ENCODE results near the gene TTC22.
"Not testable (repeated sequence)": the region's sequence is repeated elsewhere in the genome, so short reads cannot be mapped to it uniquely, and the experiment has no call there.

The TTC22 gene

DNA sequence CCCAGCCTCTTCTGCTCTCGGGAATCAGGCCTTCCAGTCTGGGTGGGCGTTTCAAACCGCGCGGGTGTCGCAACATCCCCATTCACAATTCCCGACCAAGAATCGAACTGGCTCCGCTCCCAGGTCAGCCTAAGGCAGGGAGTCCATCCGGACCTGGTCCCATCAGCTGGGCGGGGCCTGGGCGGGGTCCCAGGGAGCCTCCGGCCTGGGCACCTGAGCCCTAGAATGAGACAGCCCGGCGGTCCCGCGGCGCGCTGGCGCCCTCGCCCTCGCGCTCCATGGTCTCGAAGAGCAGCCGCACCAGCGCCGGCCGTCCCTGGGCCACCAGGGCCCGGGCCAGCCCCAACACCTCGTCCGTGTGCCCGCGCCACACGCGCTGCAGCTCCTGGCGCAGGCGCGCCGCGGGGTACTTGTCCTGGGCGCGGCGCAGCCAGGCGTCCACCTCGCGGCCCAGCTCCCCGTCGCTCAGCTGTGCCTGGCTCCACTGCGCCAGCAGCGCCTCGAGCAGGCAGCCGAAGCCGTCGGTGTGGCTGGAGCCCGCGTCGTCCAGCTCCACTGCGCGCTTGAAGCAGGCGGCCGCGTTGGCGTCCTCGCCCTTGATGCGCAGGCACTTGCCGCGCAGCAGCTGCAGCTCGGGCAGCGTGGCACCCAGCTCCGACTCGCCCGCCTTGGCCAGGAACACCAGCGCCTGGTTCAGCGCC is 19.9 kb downstream of the TTC22 start:
- no peak for DNase-seq

DNA sequence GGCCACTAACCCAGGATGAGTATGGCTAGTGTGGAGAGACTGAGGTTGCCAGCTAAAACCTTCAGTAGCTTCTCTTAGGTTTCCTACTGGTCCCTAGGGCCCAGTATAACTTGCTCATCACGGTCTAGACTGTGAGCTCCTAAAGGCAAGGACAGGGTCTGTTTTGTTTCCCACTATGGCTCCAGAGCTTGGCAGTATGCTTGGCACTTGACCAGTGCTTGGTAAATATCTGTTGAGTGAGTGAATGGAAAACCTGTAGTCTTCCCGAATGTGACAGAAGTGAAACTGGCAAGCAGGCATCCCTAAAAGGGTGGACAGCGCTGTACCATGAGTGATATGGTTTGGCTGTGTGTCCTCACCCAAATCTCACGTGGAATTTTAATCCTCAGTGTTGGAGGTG is 23.7 kb downstream of the TTC22 start:
- no peak for DNase-seq

DNA sequence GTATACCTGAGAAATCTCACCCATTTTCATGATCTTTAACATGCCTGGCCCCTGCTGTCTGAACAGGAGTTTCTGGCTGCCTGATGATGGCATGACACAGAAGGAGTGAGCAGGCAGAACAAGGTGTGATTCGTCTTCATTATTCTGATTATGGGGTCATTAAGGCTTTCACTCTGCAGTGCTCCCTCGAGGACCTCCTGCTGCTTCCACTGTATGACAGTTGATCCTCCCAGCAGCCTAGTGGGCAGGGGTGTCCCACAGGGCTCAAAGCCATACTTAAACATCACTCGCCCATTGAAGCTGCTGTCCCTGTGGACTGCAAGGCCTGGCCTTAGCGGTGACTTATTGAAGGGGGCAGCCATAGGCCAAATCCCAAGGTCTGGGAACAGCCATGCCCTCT is 24.1 kb downstream of the TTC22 start:
- DNase-seq: no peak

DNA sequence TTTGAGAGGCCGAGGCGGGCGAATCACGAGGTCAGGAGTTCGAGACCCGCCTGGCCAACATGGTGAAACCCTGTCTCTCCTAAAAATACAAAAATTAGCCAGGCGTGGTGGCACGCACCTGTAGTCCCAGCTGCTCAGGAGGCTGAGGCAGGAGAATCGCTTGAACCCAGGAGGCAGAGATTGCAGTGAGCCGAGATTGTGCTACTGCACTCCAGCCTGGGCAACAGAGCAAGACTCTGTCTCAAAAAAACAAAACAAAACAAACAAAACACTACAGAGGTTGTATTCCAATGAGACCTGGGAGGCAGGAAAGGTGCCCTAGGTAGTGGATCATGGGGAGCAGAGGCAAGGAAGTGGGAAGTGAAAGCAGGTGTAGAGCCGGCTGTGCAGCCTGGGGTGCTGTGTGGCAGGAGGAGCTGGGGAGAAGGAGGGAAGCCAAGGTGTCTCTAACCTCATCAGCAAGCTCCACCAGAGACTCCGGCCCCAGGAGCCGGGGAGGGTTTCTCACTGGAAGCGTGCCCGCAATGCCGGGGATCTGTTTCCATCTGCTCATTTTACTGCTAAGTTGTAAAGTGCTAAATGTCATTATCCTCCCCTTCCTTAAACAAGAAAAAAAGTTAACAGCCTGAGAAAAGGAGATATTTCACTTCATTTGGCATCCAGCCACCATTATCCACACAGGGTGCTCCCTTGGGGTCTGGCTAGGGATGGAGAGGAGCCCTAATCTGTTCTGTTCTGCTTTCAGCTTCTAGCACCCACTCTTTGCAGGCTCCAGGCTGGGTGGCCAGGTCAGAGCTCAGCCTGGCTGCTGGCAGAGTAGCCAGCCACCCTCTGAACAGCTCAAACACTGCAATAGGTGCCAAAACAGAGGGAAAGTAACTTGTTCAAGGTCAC is 25.0 kb downstream of the TTC22 start:
- not testable (repeated sequence) for DNase-seq

DNA sequence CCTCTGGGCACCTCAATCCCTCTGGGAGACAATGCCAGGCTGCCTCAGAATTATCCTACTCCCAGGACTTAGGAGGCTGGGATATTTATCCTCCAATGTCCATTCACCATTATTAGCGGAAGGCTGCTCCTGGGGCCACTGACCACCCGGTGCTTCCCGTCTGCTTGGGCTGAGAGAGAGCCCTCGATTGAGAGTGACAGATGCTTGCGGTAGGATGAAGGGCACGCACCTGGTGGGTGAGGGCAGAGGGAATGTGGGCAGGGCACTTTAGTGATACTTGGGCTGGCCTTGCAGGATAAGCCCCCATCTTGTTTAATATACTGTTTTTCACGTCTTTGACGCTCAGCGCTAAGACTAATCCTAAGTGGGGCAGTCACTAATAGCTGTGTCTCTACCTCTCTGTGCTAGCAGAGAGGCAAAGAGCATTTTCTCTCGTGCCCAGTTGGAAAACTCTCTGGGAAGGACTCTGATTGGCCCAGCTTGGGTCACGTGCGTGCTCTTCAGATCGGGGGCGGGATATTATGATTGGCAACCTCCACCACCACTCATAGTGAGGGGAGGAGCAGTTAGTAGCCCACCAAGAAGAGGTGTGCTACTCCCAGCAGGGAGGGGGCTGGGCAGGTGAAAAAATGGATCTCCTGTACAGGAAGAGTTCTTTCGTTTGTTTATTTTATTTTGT is 26.2 kb downstream of the TTC22 start:
- no peak for DNase-seq

DNA sequence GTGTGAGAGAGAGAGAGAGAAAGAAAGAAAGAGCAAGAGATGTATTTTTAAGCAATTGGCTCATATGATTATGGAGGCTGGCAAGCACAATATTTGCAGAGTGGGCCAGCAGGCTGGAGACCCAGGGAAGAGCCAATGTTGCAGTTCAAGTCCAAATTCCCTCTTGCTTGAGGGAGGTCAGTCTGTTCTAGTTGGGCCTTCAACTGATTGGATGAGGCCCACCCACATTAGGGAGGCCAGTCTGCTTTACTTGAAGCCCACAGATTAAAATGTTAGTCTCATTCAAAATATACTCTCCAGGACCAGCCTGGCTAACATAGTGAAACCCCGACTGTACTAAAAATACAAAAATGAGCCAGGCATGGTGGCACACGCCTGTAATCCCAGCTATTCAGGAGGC is 28.2 kb downstream of the TTC22 start:
- DNase-seq: no peak

DNA sequence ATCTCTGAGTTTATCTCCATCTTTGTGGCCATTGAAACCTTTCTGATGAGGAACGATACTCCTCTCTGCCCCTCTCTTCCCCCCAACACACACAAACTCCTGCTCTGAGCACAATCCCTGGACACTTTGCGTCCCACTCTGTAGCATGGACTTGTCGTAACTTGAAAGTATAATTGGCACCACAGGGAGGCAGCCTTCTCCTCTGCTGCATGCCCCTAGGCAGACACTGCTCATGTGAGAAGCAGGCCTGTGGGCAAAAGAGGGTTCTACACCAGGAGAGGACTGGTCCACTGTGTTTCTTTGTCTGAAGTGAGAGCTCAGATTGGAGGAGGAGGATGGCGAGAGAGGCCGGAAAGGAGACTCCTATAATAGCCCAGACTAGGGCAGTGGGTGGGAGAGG is 33.0 kb downstream of the TTC22 start:
- no peak for DNase-seq

DNA sequence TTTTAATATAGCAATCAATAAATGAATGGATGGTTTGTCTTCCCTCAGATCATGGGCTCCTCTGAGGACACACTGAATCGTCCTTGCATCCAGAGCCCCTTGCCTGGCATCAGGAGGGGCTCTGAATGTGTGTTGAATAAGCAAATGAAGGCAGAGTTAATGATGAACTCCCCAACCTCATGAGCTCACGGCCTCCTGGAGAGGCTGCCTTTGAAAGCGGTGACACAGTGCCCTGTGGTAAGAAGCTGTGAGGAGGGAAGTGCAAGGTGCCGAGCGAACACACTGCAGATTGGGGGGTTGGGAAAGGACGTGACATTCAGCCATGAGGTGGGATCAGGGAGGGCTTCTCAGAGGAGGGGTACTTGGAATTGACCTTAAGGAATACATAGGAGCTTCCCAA is 33.6 kb downstream of the TTC22 start:
- DNase-seq: peak; percentile 21

DNA sequence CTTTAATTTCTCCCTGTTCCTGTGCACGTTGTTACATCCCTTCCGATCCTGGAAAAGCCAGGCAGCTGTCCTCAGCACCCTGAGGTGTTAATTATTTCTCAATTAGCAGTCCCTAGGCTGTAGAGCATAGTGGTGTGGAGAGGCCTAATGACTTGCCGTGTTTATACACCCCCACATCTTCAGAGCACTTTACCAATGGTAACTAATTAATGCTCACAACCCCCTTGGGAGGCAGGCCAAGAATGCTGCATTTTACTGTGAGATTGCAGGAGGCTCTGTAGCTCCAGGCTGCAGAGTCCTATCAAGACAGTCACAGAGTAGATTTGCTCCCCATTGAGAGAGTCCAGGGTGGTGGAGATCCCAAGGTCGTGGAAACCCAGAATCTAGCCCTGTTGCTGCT is 34.4 kb downstream of the TTC22 start:
- no peak for DNase-seq

DNA sequence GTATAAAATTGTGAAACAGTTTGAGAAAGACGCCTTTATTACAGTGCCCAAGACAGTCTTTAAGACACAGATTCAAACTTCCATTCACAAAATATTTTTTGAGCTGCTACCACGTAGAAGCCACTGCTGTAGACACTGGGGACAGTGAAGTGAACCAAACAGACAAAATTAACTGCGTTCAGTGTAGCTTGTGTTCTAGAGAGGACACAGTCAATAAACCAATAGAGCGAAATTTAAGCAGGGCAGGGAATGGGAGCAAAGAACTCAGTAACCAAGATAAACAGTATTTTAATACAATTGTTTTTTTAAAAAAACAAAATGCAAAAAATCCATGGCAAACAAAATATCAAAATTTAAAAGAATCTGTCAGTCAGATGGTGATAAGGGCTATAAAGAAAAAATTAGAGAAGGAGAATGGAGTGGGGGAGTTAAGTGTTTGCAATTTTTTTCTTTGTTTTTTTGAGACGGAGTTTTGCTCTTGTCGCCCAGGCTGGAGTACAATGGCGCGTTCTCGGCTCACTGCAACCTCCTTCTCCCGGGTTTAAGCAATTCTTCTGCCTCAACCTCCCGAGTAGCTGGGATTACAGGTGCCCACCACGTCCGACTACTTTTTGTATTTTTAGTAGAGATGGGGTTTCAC is 36.1 kb downstream of the TTC22 start:
- DNase-seq: no peak

DNA sequence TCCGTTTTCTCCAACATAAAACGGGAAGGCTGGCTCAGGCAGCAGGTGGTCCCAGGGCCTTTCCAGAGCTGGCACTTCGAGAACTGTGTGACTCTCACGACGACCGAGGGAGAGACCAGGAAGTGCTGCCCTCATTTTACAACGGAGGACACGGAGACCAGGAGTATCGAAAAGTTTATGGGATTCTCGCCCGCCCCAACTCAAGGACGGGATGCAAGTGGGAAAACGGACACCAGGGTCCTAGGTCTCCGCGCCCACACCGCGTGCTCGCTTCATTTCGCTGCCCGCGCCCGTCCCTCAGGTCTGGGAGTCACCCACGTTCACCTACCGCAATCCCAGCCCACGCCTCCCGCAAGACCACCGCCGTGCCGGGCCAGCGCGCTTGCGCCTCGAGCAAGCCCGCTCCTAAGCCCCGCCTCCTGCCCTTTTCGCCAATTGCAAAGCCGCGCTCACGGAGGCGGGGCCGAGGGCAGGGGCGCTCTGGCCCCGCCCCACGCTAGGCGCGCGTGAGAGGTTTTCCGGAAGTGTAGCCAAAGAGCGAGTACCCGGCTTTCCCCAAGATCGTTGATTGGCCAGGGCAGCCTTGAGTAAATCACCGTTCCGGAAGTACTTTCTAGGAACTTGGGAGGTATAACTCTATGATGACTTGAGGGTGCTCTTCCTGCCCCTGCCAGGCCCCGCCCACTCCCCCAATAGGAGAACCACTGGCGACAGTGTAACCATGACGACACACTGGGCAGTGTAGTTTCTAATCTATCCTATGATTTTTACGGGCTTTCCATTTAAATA is 36.8 kb downstream of the TTC22 start, which contains the start of gene PARS2:
TSS of gene PARS2 (minus strand) at position 391 of the 789 bp plus-strand sequence. CDS start 5,362 bp downstream, outside the sequence.
- peak; percentile 94 for DNase-seq

DNA sequence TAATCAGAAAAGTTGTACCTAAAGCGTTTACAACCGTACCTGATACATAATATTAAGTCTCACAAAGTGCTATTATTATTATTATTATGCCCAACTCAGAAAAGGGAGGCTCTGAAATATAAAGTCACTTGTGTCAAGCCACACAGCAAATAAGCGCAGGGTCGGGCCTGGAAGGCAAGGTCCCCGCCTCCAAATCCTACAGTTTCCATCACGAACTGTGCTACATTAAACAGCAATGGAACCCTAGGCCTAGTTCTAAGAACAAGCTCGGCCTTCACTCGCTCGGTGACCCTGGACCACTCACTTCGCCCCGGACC is 37.3 kb downstream of the TTC22 start:
- DNase-seq: no peak

DNA sequence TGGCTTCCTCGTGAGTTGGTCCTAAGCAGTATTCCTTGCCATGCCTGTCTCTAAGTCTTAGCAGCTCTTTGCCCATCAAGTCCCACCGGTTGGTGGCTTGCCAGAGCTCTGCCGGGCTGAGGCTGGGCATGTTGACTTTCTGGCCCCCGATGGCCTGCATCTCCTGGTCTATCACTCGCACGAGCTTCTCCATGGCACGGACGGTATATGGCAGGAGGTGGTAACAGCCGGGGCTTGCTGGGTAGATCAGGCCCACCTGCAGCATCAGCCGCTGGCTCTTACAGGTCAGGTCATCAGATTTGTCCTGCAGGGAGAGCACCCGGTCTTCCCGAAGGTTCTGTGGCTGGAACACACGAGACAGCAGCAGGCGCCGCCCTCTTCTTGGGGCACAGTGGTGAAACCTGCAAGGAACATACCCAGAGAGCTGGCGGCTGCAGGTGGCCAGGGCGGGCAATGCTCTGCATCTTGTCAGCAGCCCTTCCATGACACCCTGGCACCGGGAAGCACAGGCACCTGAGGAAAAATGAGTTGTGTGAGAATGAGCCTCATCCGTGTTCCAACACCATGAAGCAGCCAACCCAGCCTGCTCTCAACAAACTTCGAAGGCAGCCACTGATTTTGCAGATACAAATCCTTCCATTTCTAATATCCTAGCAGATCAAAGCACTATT is 42.3 kb downstream of the TTC22 start:
- DNase-seq: no peak

DNA sequence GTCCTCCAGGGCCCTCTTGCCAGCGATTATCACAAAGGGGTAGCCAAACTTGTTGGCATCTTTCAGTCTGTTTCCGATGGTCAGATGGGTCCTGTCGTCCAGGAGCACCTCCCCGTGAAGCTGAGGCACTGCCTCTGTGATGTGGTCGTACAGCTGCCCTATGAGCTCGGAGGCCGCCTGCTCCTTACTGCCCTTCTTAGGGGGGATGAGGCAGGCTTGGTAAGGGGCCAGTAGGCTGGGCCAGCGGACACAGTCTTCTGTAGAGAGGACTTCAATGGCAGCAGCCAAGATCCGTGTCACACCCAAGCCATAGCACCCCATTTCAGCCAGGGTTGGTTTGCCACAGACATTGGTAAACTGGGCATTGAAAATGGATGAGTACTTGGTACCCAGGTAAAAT is 43.3 kb downstream of the TTC22 start:
- no peak for DNase-seq

DNA sequence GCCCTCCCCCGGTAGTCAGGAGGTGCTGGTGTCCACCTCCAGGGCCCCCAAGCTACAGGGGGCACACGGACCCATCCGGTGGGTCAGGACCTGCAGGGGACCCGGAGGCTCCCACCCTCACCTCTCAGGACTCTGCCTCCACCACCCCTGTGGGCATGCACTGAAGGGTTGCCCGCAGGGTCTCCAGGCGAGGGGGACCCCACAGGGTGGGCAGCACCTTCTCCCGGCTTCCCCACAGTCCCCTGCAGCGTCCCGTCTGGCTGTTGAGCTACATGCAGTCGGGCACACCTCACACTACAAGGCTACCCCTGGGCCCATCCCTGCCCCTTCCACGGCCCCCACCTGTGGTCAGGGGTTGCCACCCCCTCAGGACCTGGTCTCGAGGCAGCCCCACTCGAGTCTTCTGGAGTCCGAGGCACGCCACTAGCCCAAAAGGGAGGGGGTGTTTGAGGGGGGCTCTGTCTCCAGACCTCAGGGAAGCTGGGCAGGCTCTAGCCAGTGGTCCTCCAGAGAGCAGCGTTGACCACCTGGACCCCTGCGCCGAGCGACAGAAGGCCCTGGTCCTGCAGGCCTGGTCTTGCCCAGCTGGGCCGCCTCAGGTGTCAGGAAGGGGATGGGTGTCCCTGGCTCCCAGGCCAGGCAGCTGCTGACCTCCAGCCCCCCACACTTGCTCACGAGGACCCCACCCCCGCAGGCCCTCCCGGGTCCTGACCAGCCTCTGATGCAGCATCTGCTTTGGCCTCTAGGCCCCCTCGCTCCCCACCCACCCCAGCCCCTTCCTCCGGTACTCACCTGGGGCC is 46.4 kb downstream of the TTC22 start:
- DNase-seq: no peak

DNA sequence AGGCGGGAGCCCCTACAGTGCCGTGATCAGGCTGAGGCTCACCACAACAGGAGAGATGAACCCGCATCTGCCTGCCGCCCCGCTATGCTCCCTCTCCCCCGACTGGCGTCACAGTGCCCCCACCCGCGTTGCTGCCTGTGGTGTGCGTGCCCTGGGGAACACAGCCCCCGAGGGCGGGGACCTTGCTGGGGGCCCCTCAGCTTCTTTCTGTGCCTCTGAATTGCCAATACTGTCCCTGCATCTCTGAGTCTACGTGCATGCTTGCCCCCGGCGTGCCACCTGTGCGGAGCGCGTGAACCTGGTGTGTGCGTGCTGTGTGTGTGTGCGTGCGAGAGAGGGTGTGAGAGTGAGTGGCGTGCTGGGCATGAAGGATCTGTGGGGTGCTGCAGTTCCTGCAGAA is 47.1 kb downstream of the TTC22 start:
- DNase-seq: no peak

DNA sequence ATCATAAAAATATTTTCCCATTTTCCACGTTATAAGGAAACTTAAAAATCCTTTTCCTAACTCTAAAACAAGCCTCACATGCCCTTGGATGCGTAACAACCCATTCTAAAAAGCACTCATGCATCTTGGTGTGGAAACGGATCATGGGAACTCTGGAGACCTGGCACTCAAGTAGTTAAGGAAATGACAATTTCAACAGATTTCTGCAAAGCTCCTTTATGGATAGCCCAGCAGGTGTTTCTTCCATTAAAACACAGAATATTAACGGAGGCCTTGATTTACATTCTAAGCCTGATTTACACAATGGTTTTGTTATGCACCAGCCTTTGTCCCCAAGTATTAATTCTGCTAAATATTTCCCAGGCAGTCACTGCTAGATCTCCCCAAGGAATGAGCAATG is 49.7 kb downstream of the TTC22 start:
- DNase-seq: no peak

DNA sequence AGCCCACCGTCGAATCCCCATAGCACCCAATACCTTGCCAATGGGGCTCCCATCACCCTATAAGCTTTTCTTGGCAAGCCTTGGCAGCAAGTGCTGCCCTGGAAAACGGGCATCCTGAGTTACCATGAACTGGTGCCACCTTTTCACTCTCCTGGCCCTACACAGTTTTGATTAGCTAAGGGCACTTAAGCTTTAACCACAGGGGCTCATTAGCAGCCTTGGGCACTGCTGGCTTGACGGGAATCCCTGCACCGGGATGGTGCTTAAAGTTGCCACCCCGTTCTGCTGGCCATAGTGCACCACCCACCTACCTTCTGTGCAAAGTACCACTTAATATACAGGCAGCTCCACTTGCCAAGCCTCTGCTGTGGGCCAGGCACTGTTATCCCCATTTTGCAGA is 50.5 kb downstream of the TTC22 start:
- DNase-seq: no peak

DNA sequence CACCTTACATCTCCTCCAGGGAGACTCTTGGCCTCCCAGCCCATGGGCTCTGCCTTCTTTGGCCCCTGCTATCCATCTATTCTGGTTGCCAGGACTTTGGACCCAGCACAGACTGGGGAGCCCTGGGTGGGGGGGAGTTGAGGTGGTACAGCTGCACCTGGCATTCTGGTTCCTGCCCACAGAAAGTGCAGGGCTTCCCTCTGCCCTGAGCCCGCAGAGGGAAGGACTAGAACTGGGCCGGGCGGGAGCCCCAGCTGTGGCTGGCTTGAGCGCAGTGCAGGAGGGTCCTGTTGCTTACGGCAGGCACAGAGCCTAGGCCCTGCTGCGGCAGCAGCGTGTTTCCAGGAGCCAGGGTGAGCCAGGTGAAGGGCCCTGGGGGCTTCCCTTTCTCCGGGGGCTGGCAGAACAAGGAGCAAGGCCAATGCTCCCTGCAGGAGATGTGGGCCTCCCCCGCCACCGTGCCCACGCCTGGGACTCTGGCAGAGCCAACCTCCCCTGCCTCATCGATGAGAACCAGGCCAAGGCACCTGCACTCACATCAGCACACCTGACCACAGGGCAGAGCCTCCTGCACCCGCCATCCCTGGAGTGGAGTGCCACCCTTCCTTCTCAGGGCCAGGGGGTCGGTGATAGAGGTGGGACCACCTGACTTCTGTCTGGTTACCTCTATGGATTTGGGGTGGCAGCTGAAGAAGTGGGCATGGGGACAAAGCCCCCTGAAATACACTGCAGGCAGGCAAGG is 52.9 kb downstream of the TTC22 start:
- DNase-seq: no peak

DNA sequence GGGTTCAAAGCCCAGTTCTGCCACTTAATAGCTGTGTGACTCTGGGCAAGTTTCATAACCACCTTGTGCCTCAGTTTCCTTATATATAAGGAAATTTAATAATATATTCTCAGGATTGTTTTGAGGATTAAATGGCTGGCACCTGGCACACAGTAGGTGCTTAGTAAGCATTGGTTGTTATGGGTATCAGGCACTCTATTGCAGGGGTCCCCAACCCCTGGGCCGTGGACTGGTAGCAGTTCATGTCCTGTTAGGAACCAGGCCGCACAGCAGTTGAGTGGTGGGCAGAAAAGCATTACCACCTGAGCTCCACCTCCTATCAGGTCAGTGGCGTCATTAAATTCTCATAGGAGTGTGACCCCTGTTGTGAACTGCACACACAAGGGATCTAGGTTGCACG is 55.3 kb downstream of the TTC22 start:
- DNase-seq: no peak
